ENCODE data around the gene TRIM47. TPM values are rescaled to one million over a fixed set of nuclear protein-coding genes. Genes with fewer than 3 reads are reported as not detected.

The TRIM47 gene
- total RNA-seq, 1 experiment from 2014 or later: 0.95 TPM

DNA sequence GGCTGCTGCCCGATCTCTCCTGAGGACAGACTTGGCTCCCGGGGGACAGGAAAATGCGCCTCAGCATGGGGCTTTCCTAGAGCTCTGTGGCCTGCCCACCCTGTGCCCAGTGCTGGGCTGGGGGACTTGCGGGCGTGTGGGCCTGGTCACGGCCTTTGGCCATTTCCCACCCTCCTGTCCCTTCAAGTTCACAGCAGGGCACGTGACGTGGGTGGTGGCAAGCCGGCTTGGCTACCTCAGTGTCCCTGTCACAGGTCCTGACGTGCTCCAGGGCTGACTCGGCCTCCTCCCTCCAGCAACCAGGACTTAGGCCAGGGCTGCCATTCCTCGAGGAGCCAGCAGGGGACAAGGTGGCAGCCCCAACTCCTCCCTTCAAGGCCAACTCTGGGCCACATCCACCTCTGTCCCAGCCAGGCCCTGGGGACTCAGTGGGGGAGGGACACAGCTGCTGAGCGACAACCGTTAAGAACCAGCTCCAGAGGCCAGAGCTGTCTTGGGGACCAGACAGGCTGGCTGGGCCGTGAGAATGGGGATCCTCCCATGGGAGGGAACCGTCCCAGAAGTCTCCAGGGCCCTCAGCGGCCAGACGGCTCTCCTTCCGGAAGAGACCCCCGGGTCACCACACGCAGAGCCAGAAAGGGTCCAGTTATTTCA, 33.2 kb downstream of the TRIM47 start:
- BruUV-seq (replicated peaks): no TSS peak
- POLR2A ChIA-PET (ENCODE audit: low non-redundant PET): interaction anchor here (0.8 kb wide), 1 partner anchor 65 kb away, joined by 4 read pairs; a partner anchor contains a TSS
- peak overlapping the region; percentile 37 for H3K27ac ChIP-seq (ENCODE audit: low read depth, low read length, poor library complexity, severe bottlenecking)
- no peaks in the 10 kb centered on the region for H3K4me1 ChIP-seq (ENCODE audit: insufficient read depth, low read length, poor library complexity, severe bottlenecking)
- no peak overlapping the region for H3K4me3 ChIP-seq (ENCODE audit: low read depth, low read length, poor library complexity, severe bottlenecking)
- peaks cover 32% of the 10 kb centered on the region for H3K36me3 ChIP-seq (ENCODE audit: insufficient read depth, low read length, poor library complexity, severe bottlenecking)
- intact Hi-C loops (cut with micrococcal nuclease; ENCODE audit: unreplicated experiment): no loop called here
- peak; percentile 77 for DNase-seq (ENCODE audit: low spot score)
- H3K9me3 ChIP-seq (ENCODE audit: low read depth, low read length, poor library complexity, severe bottlenecking): no peaks in the 10 kb centered on the region
- CTCF ChIA-PET: interaction anchor here (1.0 kb wide), 1 partner anchor 10 kb away, joined by 4 read pairs; the partner anchor contains the start of gene WBP2
- no peaks in the 10 kb centered on the region for H3K27me3 ChIP-seq (replicated peaks; ENCODE audit: insufficient read depth, low read depth, low read length, poor library complexity)
- TF ChIP-seq, protein P1, sequence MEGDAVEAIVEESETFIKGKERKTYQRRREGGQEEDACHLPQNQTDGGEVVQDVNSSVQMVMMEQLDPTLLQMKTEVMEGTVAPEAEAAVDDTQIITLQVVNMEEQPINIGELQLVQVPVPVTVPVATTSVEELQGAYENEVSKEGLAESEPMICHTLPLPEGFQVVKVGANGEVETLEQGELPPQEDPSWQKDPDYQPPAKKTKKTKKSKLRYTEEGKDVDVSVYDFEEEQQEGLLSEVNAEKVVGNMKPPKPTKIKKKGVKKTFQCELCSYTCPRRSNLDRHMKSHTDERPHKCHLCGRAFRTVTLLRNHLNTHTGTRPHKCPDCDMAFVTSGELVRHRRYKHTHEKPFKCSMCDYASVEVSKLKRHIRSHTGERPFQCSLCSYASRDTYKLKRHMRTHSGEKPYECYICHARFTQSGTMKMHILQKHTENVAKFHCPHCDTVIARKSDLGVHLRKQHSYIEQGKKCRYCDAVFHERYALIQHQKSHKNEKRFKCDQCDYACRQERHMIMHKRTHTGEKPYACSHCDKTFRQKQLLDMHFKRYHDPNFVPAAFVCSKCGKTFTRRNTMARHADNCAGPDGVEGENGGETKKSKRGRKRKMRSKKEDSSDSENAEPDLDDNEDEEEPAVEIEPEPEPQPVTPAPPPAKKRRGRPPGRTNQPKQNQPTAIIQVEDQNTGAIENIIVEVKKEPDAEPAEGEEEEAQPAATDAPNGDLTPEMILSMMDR (conservative IDR thresholded peaks at IDR 0.05; ENCODE audit: low read depth, low read length): peak; percentile 62
- no peak for TF ChIP-seq EZH2 (IDR thresholded peaks at IDR 0.05; ENCODE audit: borderline replicate concordance, low read depth, low read length, poor library complexity, severe bottlenecking)

DNA sequence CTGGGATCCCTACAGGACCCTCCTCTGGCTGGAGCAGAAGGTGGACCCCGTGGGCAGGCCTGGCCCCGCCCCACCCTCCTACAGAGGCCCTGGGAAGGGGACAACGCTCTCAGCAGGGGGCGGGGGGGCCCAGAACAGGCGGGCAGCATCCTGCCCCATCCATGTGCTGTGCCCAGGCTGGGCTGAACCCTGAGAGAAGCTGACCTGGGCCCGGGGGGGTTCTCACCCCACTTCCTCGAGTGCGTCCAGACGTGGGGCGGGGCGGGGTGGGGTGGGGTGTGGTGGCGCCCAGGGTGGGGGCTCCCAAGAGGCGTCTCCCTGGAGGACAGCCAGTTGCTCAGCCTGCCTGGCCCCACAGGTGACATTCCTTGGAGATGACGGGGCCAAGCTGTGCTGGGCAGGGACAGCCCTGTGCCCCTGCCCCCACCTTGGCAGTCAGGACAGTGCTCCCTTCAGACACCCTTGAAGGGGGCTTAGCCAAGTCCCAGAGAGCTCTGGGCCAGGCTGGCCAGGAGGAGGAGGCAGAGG, 33.8 kb downstream of the TRIM47 start:
- intact Hi-C loops (cut with micrococcal nuclease; ENCODE audit: unreplicated experiment): no loop called here
- Histone ChIP-seq H3K9me3 (ENCODE audit: low read depth, low read length, poor library complexity, severe bottlenecking) (no peaks in the 10 kb centered on the region), H3K27me3 (replicated peaks; ENCODE audit: insufficient read depth, low read depth, low read length, poor library complexity) (no peaks in the 10 kb centered on the region), H3K4me1 (ENCODE audit: insufficient read depth, low read length, poor library complexity, severe bottlenecking) (no peaks in the 10 kb centered on the region), H3K4me3 (ENCODE audit: low read depth, low read length, poor library complexity, severe bottlenecking) (no peak overlapping the region), H3K36me3 (ENCODE audit: insufficient read depth, low read length, poor library complexity, severe bottlenecking) (peaks cover 28% of the 10 kb centered on the region), H3K27ac (ENCODE audit: low read depth, low read length, poor library complexity, severe bottlenecking) (no peak overlapping the region)
- DNase-seq (ENCODE audit: low spot score): no peak
- POLR2A ChIA-PET (ENCODE audit: low non-redundant PET): no interaction called here
- CTCF ChIA-PET: no interaction called here
- BruUV-seq (replicated peaks): no TSS peak
- TF ChIP-seq, protein P1 (conservative IDR thresholded peaks at IDR 0.05; ENCODE audit: low read depth, low read length): no peak
- TF ChIP-seq EZH2 (IDR thresholded peaks at IDR 0.05; ENCODE audit: borderline replicate concordance, low read depth, low read length, poor library complexity, severe bottlenecking): no peak

DNA sequence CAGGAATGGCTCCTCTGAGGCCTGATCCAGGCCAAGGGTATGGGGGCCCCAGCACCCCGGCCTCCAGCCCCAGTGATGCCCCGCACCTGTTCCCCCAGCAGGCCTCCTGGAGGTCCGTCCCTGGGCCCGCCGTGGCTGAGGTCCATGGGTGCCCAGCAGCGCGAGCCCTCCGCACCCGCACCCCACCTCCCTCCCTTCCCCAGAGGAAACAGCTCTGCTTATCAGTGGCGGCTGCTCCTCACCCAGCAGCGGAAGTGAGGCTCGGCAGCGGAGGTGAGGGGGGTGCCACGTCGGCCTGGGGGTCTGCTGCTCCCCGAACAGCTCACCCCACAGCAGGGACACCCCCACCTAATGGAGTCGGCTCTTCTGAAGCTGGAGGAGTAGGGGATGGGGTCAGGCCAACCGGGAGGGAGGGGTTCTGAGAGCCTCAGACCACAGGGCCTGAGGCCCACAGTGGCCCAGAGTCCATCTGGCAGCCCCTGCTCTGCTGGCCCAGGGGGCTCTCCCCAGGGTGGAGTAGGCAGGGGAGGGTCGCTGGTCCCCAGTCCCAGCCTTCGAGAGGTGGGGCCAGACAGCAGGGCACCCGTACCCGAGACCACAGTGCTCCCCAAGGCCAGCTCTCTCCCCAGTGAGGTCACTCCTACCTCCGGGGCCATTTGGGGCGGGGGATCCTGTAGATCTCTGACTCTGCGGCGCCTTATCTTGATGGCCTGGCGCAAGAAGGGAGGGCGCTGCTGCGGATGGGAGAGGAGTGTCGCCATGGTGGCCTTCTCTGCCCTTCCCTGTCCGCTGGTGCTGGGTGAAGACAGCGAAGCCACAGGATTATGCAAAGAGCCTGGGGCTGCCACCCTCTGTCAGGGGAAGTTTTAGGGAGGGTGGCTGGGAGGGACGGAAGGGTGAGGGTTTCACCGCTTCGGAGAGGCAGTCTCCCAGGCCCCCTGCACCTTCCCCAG, 34.5 kb downstream of the TRIM47 start, which contains the start of gene UNC13D:
UNC13D (minus strand) TSS at position 828 of the 953 bp plus-strand sequence; CDS start at position 761, 67 bp downstream.
- Histone ChIP-seq H3K27me3 (replicated peaks; ENCODE audit: insufficient read depth, low read depth, low read length, poor library complexity) (no peaks in the 10 kb centered on the region), H3K9me3 (ENCODE audit: low read depth, low read length, poor library complexity, severe bottlenecking) (no peaks in the 10 kb centered on the region), H3K4me3 (ENCODE audit: low read depth, low read length, poor library complexity, severe bottlenecking) (no peak within 1 kb of the TSS), H3K27ac (ENCODE audit: low read depth, low read length, poor library complexity, severe bottlenecking) (no peak within 1 kb of the TSS), H3K36me3 (ENCODE audit: insufficient read depth, low read length, poor library complexity, severe bottlenecking) (peaks cover 21% of the 10 kb centered on the region), H3K4me1 (ENCODE audit: insufficient read depth, low read length, poor library complexity, severe bottlenecking) (no peaks in the 10 kb centered on the region)
- BruUV-seq (replicated peaks): no TSS peak
- POLR2A ChIA-PET (ENCODE audit: low non-redundant PET): no interaction called here
- TF ChIP-seq, protein P1 (conservative IDR thresholded peaks at IDR 0.05; ENCODE audit: low read depth, low read length): no peak
- no peak for TF ChIP-seq EZH2 (IDR thresholded peaks at IDR 0.05; ENCODE audit: borderline replicate concordance, low read depth, low read length, poor library complexity, severe bottlenecking)
- no peak for DNase-seq (ENCODE audit: low spot score)
- intact Hi-C loops (cut with micrococcal nuclease; ENCODE audit: unreplicated experiment): no loop called here
- CTCF ChIA-PET: interaction anchor here (0.6 kb wide), 1 partner anchor 97 kb away, joined by 3 read pairs; no protein-coding TSS in a partner anchor

Measured in A673 (cell line).